T-helper 22 cell (primary cell): ENCODE measurements around the gene CEP72.
A peak's percentile ranks its signal among the peaks of the same experiment; 100 is the strongest.
"Not testable (repeated sequence)": the region's sequence is repeated elsewhere in the genome, so short reads cannot be mapped to it uniquely, and the experiment has no call there.

ENCODE experiments used
- DNase-seq: peaks from one replicate; pipeline ENCODE4 v3.0.0-alpha.2; 2020; ENCODE audit warnings: low read depth

Gene CEP72

GRCh38 chr5:672329-673160 is 60.4 kb downstream of the CEP72 start:
- peak; percentile 91 for DNase-seq

DNA sequence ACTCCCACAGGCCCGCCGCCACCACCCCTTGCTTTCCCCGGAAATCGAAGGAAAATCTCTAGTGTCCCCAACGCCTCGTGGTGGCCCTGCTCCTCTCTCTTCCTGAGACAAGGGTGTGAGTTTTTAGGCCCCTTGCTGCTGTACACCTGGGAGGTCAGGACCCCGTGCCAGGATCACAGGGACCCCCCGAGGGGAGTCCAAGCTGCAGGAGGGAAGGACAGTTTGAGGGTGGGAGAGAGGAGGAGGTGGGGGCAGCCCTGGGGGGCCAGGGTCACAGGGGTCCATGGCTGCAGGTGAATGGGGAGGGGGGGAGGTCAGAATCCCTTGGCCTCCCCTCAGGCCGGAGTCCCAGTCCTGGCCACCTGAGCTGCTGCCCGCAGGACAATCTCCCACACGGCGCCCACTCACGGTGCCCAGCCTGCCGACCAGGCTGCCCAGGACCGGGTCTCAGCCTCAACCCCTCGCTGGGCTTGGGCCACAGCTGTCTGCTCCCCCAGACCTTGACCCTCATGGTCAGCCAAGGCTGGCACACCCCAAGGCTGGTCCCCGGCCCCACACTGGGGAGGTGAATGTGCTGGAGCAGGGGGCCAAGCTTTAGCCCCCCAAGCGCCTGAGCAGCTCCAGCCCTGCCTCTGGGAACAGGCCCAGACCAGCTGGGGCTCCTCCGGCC is 61.2 kb downstream of the CEP72 start:
- no peak for DNase-seq

DNA sequence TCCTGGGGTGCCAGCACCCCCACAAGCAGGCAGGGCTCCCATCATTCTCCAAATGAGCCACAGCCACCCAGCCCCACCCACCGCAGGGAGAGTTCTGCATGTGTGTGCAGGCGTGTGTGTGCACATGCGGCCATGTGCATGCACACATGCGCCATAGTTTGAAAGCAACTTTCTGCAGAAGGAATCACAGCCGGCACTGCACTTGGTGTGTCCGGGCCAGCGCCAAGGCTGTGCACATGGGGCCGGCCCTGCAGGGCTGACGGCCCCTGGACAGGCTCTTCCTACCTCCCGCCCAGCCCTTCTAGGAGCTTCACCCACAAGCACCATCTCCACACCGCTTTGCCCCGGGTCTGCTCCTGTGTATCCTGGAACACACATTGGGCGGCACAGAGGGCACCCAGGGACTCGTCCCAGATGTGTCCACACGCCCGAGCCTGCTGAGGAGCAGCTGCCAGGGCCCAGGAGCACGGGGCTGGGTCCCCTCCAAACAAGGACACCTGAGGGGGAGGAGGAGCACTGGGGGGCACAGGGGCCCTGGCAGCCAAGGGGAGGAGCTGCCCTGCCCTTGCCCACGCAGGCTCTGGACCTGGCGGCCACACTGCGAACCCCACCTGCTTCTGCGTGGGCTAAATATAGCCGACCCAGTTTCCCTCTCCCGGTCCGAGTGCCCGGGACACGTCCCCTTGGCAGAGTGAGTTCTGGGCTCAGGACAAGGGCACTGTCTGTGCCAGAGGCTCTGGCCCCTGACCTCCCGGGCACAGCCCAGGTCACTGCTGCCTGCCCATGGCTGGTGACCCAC is 61.9 kb downstream of the CEP72 start:
- no peak for DNase-seq

GRCh38 chr5:674630-675011 is 62.5 kb downstream of the CEP72 start:
- DNase-seq, result no peak

DNA sequence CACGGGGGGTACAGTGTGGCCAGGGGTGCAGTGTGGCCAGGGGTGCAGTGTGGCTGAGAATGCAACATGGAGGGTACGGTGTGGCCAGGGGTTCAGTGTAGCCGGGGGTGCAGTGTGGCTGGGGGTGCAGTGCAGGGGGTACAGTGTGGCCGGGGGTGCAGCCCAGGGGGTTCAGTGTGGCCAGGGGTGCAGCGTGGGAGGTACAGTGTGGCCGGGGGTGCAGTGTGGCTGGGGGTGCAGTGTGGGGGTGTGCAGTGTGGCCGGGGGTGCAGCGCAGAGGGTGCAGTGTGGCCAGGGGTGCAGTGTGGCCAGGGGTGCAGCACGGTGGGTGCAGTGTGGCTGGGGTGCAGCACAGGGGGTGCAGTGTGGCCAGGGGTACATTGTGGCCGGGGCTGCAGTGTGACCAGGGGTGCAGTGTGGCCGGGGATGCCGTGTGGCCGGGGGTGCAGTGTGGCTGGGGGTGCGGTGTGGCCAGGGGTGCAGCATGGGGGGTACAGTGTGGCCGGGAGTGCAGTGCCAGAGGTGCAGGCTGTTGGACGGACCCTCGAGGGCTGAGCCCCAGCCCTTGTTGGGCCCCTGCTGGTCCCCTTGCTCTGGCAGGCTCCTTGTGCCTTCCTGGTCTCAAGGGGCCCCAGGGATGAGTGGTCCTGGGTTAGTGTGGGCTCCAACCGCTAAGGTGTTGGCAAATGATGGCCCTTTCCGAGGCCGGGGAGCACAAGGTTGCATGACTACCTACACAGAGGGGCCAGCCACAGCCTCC is 63.2 kb downstream of the CEP72 start:
- no peak for DNase-seq

DNA sequence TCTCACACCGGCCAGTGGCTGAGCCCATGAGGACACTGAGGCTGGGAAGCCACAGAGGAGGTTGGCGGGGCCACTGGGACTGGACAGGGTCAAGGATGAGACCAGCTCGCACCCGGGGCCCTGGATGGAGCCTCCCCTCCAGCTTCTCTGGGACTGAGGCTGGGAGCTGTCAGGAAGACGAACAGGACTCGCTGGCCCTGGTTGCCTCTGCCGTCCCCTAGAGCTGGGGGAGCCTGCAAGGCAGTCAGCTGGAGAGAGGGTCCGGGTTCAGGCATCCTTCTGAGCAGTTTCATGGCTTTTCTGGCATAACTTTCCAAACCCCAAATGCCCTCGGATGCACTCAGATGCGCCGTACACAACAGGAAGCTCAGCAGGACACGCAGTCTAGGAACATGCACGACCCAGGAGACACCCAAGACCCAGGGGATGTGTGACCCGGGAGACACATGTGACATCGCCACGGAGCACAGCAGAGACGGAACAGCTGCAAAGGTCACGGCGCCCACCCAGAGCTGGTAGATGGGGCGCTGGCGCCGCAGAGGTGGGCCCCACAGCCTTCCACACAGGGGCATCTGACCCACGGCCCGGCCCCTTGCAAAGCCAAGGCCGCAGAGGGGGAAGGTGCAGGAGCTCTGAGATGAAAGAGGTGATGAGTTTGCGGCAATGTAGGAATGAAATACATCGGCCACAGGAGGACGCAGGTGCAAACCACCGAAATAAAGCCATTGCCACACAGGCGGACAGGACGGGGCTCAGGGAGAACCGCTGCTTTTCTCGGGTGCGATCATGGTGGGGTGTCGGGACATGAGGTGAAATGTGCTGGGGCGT is 63.9 kb downstream of the CEP72 start:
- no peak for DNase-seq

DNA sequence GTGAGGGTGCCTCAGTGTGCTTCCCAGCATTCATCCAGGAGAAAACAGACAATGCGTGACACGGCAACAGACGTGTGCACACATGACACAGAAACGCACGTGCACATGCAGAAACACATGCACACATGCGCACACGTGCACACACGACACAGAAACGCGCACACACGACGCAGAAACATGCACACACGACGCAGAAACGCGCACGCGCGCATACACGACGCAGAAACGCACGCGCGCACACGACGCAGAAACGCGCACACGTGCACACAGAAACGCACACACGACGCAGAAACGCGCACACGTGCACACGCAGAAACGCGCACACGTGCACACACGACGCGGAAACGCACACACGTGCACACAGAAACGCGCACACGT is 64.5 kb downstream of the CEP72 start:
- no peak for DNase-seq

GRCh38 chr5:677131-678101 is 65.3 kb downstream of the CEP72 start:
- DNase-seq, result no peak

GRCh38 chr5:678521-678920 is 66.4 kb downstream of the CEP72 start:
- DNase-seq, result not testable (repeated sequence)

DNA sequence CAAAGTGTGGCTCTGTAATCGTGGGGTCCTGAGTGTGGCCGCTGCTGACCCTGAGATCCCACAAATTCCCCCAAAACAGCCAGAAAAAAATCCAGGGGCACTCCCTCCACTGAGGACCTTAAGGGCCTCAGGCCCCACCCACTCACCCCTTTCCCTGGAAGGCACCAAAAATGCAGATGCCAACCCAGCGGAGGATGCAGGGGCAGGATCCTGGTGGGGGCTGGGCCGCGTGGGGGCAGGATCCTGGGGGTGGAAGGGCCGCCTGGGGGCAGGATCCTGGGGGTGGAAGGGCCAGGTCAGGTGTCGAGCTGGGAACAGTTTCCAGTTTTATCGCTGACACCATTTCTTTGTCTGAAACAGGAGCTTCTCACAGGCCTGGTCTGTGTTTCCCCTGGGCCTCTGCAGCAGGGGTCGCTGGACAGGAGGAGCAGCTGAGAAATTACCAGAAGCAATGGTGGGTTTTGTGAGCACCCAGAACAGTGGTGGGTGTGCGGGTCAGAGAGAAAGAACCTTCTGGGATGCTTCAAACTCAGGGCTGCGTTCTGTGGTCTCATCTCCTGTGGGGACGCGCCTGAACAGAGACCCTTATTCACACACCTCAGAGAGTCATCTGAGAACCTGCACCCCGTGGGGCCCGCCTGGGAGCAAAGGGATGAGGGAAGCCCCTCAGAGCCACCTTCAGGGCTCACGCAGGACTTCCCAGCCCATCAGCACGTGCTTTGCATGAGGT is 67.2 kb downstream of the CEP72 start:
- not testable (repeated sequence) for DNase-seq

- DNase-seq, result not testable (repeated sequence)
Measured at GRCh38 chr5:680118-680795, 68.1 kb downstream of the CEP72 start.

DNA sequence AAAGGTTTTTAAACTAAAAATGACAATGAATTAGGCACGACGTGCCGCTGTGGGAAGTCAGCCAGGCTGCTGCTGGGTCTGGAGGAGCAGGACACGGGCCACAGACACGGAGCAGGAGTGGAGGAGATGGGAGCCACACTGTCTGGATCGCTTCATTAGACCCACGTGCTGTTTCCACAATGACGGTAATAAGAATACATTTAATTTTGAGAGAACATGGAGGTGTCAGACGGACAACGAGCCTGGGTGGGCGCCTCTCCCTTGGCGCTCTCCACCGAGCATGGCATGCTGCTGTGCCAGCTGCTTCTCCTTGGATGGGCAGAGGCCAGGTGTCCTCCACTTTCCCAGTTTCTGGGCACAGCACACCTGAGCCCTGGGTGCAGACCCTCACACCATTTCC is 68.7 kb downstream of the CEP72 start:
- not testable (repeated sequence) for DNase-seq

DNA sequence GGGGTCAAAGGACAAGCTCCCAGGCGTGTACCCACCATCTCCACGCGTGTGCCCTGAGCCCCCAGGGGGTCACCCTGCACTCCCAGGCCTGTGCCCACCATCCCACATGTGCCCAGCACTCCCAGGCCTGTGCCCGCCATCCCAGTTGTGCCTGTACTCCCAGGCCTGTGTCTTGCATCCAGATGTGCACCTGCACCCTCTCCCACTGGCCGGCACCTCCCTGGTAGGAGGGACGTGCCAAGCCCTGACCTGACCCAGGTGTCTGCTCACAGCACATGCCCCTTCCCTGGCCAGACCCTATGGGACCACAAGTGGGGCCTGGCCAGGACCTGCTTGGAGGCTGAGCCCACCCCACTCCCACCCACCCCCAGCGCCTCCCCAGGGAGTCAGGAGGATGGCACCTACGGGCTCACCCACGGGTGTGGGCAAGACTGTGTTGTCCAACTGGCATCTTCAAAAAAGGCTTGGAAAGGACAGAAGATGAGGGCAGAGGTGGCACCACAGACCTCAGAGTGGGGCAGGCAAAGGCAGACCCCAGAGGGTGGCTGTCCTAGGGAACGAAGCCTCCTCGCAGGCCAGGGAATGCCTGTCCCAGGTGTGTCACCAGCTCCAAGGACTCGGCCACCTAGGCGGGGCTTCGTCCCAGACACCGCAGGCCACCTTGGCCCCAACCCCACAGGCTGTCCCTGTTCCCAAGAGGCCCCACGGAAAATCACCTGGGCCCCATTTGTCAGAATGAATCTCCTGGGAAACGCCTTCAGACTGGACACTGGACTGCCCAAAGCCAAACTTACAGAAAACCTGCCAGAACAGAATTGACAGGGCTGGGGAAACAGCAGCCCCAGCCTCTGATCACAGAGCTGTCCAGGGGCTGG is 69.4 kb downstream of the CEP72 start:
- not testable (repeated sequence) for DNase-seq

DNA sequence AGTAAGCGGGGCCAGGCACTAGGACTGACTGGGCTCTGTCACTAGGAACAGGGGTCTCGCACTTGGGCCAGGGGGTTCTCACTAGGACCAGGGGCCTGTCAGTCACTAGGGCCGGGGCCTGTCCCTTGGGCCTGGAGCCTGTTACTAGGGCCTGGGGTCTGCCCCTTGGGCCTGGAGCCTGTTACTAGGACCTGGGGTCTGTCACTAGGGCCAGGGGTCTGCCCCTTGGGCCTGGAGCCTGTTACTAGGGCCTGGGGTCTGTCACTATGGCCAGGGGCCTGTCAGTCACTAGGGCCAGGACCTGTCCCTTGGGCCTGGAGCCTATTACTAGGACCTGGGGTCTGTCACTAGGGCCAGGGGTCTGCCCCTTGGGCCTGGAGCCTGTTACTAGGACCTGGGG is 70.1 kb downstream of the CEP72 start:
- not testable (repeated sequence) for DNase-seq

DNA sequence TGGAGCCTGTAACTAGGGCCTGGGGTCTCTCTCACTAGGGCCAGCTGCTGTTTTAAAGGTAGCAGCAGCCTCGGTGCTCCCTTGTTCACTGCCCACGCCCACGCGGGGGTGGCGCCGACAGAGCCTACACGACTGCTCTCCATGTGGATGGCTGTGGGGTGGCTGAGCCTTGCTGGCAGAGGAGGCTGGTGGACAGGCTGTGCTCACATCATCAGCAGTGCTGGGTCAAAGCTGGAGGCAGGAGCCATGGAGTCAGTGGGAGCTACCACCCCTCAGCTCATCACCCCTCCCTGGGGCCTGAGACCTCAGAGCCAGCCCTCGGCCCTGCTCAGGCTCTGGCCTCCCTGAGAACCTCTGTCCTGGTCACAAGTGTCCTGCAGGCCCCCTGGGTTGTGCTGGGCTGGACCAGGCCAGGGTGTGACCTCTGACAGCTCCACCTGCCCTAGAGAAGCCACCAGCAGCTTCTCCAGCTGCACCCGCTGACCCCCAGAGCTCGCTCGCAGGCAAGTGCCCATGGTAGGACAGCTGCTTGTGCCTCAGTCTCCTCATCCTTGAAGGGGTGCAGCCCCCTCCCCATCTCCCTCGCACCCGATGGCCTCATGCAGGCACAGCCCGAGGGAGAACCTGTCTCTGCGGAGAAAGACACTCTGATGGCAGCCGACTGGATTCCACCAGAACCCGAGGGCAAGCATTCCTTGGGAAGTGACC is 70.7 kb downstream of the CEP72 start:
- not testable (repeated sequence) for DNase-seq

- DNase-seq, result no peak
Measured at GRCh38 chr5:683551-684481, 71.7 kb downstream of the CEP72 start.
